GM19351 (cell line): ENCODE results near the gene MED16.

Source experiments
- ATAC-seq: cut with Tn5 transposase; IDR thresholded peaks from one replicate; pipeline ENCODE4 v1.9.1; 2021; ENCODE audit warnings: mild to moderate bottlenecking, moderate library complexity; ENCODE audit not compliant: unreplicated experiment

Gene MED16

DNA sequence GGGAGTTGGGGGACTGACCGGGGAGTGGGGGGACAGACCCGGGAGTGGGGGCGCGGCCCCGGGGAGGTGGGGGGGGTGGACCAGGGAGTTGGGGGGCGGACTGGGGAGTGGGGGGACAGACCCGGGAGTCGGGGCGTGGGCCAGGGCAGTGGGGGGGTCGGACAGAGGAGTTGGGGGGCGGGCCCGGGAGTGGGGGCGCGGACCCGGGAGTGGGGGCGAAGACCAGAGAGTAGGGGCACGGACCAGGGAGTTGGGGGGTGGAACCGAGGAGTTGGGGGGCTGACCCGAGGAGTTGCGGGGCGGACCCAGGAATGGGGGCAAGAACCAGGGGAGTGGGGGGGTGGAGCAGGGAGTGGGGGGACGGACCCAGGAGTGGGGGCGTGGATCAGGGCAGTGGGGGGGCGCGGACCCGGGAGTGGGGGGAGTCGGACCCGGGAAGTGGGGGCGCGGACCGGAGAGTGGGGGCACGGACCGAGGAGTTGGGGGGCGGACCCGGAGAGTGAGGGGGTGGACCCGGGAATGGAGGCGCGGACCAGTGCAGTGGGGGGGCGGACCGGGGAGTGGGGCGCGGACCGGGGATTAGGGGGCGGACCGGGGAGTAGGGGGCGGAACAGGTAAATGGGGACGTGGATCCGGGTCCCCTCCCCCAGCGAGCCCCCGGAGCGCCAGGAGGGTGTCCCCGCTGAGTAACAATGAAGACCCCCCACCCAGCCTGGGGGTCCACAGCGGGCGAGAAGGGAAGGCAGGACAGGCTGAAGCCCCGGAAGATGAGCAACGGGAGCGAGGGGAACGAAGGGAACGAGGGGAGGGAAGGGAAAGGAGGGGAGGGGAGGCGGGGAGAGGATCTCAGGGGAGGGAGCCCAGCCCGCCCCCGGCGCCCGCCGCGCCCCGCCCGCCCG lies 19.4 kb upstream of the MED16 start:
- no peak for ATAC-seq

DNA sequence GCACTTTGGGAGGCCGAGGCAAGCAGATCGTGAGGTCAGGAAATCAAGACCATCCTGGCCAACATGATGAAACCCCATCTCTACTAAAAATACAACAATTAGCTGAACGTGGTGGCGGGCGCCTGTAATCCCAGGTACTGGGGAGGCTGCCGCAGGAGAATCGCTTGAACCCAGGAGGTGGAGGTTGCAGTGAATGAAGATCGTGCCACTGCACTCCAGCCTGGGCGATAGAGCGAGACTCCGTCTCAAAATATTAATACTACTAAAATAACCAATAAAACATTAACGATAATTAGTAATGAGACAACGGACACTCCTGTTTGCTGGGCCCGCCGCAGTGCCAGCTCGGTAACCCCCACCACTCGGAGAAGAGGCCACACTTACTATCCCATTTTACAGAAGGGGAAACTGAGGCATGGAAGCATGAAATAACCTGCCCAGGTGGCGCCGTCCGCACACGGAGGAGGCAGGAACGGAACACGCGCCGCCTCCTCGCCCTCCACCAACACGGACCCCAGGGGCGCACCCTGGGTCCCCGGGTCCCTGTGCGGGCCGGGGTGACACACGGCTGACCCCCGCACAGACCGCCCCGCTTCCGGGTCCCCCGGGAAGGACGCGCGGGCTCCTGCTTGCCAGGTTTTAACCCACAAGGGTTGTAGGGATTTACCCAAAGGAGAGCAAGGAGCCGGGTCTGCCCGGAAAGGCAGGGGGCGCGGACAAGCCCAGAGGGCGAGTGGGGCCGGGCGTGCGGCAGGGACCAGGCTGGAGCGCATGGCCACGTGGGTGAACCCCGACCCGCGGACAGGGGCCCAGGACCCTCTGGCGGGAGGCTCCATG lies 18.4 kb upstream of the MED16 start:
- no peak for ATAC-seq

DNA sequence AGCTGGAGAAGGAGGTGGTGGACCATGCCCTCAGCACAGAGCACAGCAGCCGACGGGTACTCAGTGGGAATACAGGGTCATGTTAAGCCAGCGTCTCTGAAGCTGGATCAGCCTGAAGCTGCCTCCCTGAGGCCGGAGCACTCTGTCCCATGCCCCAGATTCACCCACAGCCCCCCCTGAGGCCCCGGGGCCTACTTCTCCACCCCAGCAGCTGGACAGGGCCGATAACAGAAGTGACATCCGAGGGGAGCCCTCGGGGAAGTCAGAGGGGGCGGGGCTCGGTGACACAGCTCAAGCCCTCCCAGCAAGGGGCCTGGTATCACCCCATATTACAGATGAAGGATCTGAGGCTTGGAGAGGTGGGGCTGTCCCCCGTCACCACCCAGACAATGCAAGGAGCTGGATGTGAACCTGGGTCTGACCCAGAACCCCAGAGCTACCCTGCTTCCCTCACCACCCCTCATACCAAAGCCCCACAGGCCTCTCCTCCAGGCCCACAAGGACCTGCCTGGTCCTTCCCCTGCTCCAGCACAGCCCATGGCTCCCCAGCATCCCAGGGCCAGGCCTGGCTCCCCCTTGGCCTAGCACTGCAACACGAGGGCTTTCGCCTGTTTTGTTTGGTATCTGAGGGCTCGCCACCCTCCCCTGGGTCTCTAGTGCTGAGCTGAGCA lies 14.3 kb upstream of the MED16 start:
- ATAC-seq, result no peak

DNA sequence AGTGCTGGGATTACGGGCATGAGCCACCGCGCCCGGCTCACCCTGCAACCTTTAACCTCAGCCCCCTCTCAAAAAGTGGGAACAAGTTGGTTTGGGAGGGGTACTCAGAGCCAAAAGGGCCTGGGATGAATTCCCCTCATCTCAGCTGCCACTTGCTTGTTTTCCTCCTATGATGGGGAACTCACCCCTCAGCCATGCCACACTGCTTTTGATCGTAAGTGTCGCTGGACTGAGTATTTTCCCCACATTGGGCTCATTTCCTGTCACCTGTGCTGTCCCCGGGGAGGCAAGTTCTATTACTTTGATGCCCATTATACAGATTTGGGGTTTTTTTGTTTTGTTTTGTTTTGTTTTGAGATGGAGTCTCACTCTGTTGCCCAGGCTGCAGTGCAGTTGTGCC lies 13.5 kb upstream of the MED16 start:
- no peak for ATAC-seq

DNA sequence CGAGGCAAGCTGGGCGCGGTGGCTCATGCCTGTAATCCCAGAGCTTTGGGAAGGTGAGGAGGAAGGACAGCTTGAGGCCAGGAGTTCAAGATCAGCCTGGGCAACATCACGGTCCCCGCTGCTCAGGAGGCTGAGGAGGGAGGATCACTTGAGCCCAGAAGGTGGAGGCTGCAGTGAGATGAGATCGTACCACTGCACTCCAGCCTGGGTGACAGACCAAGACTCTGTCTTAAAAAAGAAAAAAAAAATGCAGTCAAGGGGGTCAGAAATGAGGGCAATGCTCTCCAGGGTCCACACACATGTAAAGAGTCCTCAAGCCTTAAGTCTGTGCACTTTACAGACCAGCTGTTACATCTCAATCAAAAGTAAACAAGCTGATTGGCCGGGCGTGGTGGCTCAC lies 11.6 kb upstream of the MED16 start:
- no peak for ATAC-seq

DNA sequence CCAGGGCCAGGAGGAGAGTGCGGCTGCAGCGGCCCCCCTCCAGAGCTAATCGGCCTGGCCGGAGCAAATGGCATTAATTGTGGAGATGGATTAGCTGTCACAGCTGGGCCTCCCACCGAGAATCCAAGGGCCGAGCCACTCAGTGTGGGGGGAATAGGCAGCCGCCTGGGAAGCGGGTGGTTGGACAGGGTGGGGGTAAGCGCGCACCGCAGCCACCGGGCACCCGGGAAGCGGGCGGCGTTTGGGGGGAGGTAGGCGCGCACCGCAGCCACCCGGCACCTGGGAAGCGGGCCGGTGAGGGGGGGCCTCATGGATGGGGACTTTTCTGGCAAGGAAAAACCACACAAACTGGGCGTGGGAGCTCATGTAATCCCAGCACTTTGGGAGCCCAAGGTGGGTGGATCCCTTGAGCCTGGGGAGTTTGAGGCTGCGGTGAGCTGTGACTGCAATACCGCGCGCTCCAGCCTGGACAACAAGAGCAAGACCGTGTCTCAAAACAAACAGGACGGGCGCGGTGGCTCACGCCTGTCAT lies 10.3 kb upstream of the MED16 start:
- ATAC-seq, result no peak

DNA sequence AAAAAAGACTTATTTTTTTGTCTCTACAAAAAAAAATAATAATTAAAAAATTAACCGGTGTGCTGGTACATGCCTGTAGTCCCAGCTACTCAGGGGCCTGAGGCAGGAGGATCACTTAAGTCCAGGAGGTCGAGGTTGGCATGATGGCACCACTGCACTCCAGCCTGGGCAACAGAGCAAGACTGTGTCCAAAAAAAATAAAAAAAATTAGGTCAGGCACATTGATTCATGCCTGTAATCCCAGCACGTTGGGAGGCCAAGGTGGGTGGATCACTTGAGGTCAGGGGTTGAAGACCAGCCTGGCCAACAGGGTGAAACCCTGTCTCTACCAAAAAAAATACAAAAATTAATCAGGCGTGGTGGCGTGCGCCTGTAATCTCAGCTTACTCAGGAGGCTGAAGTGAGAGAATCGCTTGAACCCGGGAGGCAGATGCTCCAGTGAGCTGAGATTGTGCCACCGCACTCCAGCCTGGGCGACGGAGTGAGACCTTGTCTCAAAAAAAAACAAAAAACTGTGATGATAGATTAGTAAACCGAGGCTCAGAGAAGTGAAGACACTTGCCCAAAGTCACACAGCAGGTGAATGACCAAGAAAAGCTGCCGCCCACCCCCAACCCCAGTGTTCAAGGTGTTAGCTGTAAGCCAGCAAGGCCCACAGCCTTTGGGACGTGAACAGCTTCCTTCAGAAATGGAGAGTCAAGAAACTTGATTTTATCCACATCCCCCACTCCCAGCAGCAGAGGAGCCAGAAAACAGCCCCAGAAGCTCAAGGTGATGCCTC lies 9.6 kb upstream of the MED16 start:
- ATAC-seq, result no peak

DNA sequence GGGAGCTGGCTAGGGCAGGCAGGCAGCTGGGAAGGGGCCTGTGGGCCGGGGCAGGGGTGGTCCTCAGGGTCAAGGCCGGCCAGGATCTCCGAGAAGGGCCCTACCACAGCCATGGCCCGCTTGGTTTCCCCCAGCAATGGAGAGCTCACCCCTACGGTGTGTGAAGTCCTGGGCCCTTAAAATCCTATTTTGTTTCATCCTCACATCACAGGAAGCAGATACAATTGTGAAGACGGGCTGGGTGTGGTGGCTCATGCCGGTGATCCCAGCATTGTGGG lies 9.0 kb upstream of the MED16 start:
- ATAC-seq, result no peak

DNA sequence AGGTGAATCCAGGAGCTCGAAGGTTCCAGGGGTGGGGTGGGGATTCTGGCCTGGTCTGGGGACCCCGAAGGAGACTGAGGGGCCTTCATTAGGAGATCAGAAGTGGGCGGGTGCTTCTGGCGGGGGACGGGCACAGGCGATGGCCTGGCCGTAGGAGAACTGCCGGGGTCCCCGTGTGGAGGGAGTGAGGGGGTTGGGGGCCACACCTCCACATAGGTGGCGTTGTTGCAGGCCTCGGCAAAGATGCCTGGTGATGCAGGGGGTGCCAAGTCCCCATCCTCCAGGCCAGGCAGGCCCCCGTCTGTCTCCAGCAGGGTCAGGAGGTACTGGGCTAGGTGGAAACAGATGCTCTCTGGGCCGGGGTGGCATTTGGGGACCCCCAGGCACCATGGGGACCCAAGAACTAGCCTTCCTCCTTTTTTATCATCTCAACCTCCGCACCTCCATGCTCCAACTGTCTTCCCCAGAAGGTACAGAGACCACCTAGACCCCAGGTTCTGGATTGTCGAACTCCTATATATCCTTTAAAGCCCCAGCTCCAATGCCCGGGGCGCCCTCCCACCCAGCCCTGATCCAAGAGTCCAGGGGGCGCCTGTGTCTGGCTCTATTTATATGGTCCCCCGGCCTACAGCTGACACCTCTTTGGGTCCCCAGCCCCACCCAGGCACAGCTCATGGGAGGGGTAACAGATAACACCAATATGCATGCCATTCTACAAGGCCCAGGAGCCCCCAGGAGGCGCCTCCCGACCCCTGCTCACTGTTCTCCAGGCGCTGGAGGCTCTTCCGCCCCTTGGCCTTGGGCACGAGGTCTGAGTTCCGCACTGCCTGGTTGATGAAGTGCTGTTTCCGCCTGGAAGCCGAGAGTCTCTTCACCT lies 8.5 kb upstream of the MED16 start:
- ATAC-seq, result no peak

DNA sequence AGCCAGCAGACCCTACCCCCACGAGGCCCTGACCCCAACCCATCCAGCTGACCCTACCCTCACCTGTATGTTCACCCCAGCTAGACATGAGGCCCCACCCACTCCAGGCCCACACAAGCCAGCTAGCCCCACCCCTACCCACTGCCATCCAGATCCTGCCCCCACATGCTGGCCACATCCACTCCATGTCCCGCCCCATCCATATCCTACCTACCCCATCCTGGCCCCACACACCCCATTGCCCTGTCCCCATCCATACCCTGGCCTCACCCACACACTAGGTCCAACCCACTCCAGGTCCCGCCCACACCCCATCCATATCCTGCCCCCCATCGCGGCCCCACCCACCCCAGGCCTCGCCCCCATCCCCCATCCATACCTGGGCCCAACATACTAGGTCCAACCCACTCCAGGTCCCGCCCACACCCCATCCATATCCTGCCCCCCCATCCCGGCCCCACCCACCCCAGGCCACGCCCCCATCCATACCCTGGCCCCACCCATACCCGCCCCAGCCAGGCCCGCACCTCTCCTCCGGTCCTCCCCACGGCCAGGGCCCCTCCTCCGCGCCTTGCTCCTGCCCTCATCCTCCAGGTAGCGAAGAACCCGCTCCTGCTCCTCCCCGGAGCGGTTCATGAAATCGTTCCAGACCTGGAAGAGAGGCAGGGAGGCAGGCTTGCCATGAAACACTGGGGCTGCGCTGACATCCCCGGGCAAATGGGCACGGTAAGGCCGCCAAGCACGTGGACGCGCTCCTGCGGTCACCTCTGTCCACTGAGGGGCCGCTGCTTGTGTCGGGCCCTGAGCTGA lies 7.5 kb upstream of the MED16 start:
- no peak for ATAC-seq

DNA sequence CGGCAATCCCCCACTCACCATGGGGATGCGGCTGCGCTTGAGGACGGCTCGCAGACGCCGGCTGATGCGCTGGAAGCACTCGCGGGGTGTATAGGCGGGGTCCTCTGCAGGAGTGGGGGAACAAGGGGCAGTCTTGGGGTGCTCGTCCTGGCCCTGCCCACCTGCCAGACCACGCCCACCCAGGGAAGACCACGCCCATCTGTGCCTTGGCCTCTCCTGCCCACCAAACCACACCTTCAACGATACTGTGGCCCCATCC lies 7.0 kb upstream of the MED16 start:
- no peak for ATAC-seq

DNA sequence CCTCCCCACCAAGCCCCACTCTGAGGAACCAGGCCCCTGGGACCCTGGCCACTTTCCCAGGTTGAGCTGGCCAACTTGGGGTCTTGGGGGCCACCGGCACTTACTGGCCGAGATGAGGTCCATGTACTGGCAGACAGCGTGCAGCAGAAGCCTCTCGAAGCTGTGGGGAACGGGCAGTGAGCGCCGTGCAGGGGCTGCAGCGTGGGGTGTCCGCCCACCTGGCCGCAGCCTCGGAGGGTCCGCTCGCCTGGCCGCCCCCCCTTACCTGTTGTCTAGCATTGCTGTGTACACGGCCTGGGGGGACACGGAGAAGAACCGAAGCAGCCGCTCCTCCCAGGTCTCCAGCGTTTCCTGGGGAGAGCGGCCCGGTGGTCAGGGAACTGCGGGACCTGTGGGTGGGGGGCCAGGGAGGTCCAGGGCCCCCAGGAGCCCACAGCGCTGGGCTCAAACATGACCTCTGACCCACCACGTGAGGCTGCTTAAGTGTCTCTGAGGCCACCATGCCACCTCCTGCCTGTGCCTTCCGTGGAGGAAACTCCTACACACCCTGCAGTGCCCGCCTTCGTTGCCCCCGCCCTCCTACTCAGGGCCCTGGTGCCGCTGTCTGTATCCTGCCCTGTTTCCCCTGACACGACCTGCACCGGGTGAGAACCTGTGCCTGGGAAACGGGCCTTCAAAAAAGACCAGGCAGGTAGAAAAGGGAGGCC lies 6.5 kb upstream of the MED16 start:
- ATAC-seq, result no peak

DNA sequence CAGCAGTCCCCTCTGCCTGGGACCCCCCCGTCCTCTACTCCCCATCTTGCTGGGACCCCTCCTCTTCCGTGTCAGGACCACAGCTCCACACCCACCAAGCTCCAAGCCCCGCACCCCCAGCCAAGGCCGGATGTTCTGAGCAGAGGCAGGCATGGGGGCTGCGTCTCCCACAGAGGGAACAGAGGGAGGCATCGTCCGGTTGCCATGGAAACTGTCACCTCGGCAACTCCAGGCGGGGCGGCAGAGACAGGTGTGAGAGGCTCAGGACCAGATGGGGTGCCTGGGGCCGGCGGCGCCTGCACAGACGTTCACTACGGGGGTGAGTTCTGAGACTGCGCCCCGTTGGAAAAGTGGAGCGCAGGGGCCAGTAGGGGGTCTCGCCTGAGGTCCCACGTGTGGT lies 5.7 kb upstream of the MED16 start:
- no peak for ATAC-seq

DNA sequence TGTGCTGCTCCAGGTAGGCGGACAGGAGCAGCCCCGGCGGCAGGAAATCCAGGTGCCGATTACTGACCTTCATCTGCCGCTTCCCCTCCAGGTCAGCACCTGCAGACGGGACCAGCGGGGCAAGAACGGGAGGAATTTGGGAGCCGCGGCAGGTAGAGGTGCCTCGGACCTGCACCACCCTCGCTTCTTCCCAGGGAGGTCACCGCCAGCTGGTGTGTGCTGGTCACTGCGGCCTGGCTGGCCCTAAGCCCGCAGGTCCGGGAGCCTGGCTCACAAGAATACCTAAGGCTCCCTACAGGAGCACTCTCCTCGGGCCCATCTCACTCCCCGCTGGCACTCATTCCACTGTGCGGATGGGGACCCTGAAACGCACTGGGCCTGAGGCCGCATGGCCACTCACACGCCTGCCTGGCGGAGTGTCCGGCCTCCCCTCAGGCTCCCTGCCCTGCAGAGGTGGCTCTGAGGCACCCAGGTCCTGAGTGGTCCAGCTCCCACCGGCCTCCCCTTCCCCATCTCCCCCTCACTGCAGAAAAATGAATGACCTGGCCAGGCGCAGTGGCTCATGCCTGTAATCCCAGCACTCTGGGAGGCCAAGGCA lies 4.6 kb upstream of the MED16 start:
- no peak for ATAC-seq

DNA sequence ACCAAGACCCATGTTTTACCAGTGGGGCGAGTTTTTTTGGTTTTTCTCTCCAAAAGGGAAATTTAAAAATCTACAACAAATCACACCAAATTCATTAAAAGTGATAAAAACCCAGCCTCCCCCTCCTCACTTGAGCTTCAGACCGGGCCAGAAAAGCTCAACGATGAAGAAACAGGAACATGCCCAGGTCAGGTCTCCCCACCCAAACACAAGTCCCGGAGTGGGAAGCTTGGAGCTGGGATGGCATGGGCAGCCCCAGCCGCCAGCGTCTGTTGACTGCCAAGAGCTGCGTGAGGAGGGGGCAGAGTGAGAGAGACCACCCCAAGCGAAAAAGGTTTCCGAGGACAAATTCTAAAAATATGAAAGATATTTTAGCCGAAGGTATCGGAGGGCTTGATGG lies 4.0 kb upstream of the MED16 start:
- ATAC-seq, result no peak

DNA sequence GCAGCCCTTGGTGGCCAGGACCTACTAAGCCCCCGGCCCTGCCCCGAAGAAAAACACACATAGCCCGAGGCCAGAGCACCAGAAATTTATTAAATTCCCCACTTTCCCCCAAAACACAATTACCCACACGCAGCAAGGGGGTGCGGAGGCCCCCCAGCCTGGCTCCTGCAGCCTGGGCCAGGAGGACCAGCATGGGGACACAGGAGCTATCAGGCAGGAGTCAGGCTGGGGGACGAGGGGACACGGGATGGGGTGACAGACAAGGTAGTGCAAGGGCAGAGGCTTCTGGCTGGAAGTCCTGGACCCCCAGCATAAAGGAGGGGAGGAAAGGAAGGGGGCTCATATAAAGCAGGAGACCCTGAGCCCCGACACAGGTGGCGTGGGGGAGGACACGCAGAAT lies 3.4 kb upstream of the MED16 start:
- no peak for ATAC-seq

DNA sequence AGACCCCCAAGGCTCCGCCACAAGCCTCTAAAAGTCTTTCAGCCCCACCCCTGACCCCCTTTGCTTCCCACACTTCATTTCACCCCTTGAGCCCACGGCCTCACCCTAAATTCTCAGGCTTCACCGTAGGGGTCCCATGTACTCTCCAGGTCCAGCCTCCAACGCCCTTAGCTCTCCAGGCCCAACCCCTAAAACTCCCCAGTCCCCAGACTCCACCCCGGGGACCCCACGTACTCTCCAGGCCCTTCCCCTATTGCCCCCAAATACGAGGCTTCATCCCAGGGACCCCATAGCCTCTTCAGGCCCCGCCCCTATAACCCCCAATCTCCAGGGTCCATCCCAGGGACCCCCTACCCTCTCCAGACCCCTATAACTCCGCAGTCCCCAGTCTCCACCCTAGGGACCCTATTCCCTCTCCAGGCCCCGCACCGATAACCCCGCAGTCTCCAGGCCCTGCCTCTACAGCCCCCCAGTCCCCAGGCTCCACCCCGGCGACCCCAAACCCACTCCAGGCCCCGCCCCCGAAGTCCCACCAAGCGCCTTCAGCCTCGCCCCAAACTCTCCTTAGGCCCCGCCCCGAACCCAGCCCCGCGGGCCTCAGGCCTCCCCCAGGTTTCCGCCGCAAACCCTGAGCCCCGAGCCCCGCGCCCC lies 619 bp downstream of the MED16 start:
- ATAC-seq, result no peak
